Measurements from ENCODE around the gene LIPJ.

Gene LIPJ

DNA sequence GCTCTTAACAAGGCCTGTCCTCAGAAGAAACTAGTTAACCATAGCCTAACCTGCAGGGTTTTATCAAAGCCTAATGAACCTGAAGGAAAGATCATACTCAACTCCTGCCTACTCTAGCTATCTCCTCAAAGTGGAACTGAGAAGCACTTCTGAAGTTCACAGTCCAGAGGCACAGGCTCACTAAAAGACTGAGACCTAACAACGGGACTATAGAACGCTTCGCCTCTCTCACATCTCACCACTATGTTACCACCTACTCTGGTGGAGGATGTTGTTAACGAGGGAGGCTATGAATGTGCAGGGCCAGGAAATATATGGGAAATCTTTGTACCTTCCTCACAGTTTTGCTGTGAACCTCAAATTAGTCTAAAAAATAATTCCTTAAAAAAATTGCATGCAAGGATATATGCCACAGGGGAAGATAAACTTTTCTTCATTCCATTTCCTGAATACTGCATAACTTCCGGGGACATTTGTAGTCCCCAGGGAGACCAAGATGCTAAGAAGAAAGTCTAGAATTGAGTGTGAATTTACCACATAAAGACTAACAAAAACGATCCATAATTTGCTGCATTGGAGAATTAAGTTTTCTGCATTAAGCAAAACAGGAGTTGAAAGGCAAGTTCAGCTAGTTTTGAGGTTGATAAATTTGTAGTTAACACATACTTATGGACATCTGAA lies 21.6 kb downstream of the LIPJ start:
- Histone ChIP-seq H3K36me3 (ENCODE audit: control insufficient read depth, low read length) (no peaks in the 10 kb centered on the region), H3F3A (ENCODE audit: control insufficient read depth, insufficient read depth) (no peaks in the 10 kb centered on the region), H3K27me3 (ENCODE audit: control insufficient read depth, low read length) (0 out of 2 replicates have a peak, but pooled peaks cover 2% of the 10 kb centered on the region), H3K79me2 (ENCODE audit: control insufficient read depth, low read length) (no peaks in the 10 kb centered on the region), H3K4me3 (ENCODE audit: low read length) (no peak overlapping the region), H3K9me2 (replicated peaks; ENCODE audit: control insufficient read depth, low read length) (no peaks in the 10 kb centered on the region), H3K4me1 (ENCODE audit: control insufficient read depth, low read length) (peaks cover 5% of the 10 kb centered on the region), H3K4me2 (ENCODE audit: low read length) (no peak overlapping the region), H3K9me3 (ENCODE audit: control insufficient read depth, insufficient read depth, low read length) (no peaks in the 10 kb centered on the region), H3K27ac (ENCODE audit: low read depth, low read length) (no peak overlapping the region), H4K20me1 (ENCODE audit: control insufficient read depth, insufficient read depth, low read depth, low read length) (no peaks in the 10 kb centered on the region)
- no peak for TF ChIP-seq EZH2phosphoT487 (IDR thresholded peaks at IDR 0.05; ENCODE audit: borderline replicate concordance, low read length)
- TF ChIP-seq, protein P1, sequence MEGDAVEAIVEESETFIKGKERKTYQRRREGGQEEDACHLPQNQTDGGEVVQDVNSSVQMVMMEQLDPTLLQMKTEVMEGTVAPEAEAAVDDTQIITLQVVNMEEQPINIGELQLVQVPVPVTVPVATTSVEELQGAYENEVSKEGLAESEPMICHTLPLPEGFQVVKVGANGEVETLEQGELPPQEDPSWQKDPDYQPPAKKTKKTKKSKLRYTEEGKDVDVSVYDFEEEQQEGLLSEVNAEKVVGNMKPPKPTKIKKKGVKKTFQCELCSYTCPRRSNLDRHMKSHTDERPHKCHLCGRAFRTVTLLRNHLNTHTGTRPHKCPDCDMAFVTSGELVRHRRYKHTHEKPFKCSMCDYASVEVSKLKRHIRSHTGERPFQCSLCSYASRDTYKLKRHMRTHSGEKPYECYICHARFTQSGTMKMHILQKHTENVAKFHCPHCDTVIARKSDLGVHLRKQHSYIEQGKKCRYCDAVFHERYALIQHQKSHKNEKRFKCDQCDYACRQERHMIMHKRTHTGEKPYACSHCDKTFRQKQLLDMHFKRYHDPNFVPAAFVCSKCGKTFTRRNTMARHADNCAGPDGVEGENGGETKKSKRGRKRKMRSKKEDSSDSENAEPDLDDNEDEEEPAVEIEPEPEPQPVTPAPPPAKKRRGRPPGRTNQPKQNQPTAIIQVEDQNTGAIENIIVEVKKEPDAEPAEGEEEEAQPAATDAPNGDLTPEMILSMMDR (IDR thresholded peaks at IDR 0.05; ENCODE audit: low read depth, low read length, poor library complexity, severe bottlenecking) = no peak

DNA sequence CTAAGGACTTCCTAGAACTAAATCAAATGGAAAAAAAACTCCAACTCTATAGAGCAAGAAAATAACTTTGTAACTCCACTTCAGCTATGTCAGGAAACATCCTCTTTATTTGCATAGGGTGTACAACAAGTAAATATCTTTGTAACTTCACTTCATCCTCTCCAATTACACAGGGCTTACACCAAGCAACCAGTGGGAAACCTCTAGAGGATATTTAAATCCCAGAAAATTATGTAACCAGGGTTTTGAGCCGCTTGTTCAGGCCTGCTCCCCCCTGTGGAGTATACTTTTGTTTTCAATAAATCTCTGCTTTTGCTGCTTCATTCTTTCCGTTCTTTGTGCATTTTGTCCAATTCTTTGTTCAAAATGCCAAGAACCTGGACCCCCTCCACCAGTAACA lies 22.2 kb downstream of the LIPJ start:
- Histone ChIP-seq H3K4me2 (ENCODE audit: low read length) (no peak overlapping the region), H3K27ac (ENCODE audit: low read depth, low read length) (no peak overlapping the region), H3K79me2 (ENCODE audit: control insufficient read depth, low read length) (no peaks in the 10 kb centered on the region), H3K4me3 (ENCODE audit: low read length) (no peak overlapping the region), H3F3A (ENCODE audit: control insufficient read depth, insufficient read depth) (no peaks in the 10 kb centered on the region), H4K20me1 (ENCODE audit: control insufficient read depth, insufficient read depth, low read depth, low read length) (no peaks in the 10 kb centered on the region), H3K9me2 (replicated peaks; ENCODE audit: control insufficient read depth, low read length) (no peaks in the 10 kb centered on the region), H3K27me3 (ENCODE audit: control insufficient read depth, low read length) (0 out of 2 replicates have a peak, but pooled peaks cover 2% of the 10 kb centered on the region), H3K36me3 (ENCODE audit: control insufficient read depth, low read length) (no peaks in the 10 kb centered on the region), H3K4me1 (ENCODE audit: control insufficient read depth, low read length) (peaks cover 5% of the 10 kb centered on the region), H3K9me3 (ENCODE audit: control insufficient read depth, insufficient read depth, low read length) (no peaks in the 10 kb centered on the region)
- TF ChIP-seq, protein P1 (IDR thresholded peaks at IDR 0.05; ENCODE audit: low read depth, low read length, poor library complexity, severe bottlenecking) = no peak
- TF ChIP-seq EZH2phosphoT487 (IDR thresholded peaks at IDR 0.05; ENCODE audit: borderline replicate concordance, low read length) = no peak

DNA sequence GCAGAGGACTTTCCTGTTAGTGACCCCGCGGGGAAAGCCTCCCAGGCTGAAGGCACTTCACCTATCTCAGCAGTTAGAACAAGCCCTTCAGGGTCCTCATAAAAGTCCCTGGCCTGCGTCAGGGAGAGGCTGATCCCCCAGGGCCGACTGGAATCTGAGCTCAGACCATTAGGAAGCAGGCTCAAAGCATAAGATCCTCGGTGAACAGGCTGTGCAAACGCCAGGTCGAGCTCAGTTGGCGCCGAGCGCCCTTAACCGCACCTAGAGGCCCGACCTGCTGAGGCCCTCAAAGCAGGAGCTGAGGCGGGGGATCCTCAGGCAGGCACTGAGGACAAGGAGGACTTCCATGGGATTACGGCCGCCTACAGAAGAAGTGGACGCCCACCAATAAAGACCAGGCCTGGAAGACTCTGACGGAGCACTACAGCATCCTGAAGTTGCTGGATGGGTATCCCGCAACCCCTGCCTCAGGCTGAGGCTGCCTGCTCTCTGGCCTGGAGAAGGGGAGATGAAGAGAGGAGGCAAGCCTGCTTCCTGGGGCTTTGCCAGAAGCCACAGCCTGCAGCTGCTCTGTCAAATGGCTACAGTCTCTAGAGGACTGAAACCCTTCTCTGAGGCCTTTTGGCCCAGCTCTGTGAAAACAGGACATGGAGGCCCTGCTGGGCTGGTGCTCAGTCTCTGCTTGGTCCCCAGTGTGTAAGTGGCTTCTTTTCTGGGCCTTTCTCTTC lies 29.9 kb downstream of the LIPJ start:
- Histone ChIP-seq H3K9me3 (ENCODE audit: control insufficient read depth, insufficient read depth, low read length) (no peaks in the 10 kb centered on the region), H3K4me3 (ENCODE audit: low read length) (no peak overlapping the region), H3K27ac (ENCODE audit: low read depth, low read length) (no peak overlapping the region), H3F3A (ENCODE audit: control insufficient read depth, insufficient read depth) (no peaks in the 10 kb centered on the region), H3K9me2 (replicated peaks; ENCODE audit: control insufficient read depth, low read length) (no peaks in the 10 kb centered on the region; the same call in 1 of the 2 replicates), H4K20me1 (ENCODE audit: control insufficient read depth, insufficient read depth, low read depth, low read length) (no peaks in the 10 kb centered on the region), H3K79me2 (ENCODE audit: control insufficient read depth, low read length) (no peaks in the 10 kb centered on the region), H3K4me1 (ENCODE audit: control insufficient read depth, low read length) (no peaks in the 10 kb centered on the region), H3K27me3 (ENCODE audit: control insufficient read depth, low read length) (no peaks in the 10 kb centered on the region), H3K4me2 (ENCODE audit: low read length) (no peak overlapping the region), H3K36me3 (ENCODE audit: control insufficient read depth, low read length) (no peaks in the 10 kb centered on the region)
- TF ChIP-seq, protein P1 (IDR thresholded peaks at IDR 0.05; ENCODE audit: low read depth, low read length, poor library complexity, severe bottlenecking) = no peak
- no peak for TF ChIP-seq EZH2phosphoT487 (IDR thresholded peaks at IDR 0.05; ENCODE audit: borderline replicate concordance, low read length)
